Measurements from ENCODE around the gene ILF3. TPM values are rescaled to one million over a fixed set of nuclear protein-coding genes. Genes with fewer than 3 reads are reported as not detected.

Gene ILF3
- total and polyA plus RNA-seq, 3 donors from 2014 or later, result 246 to 263 (median 253) TPM

DNA sequence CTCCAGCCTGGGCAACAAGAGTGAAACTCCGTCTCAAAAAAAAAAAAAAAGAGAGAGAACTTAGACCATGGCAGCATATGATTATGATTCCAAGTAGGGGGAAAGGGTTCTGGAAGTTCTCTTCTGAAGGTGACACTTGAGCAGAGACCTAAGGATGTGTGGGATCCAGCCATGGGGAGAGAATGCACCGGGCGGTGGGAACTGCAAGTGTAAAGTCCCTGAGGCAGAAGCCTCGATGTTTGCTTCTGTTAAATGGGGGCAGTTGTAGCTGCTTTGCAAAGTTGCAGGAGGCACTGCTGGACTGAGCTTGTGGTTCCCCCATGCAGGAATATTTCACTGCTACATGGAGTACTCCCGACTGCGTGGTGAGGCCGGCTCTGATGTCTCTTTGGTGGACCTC lies 19.7 kb upstream of the ILF3 start:
- peaks cover 6% of the 10 kb centered on the region for H3K4me1 ChIP-seq
- intact Hi-C loops (cut with DNase I; ENCODE audit: low total_unique reads), result no loop called here
- H3K36me3 ChIP-seq (ENCODE audit: low read depth, missing control alignments), result no peaks in the 10 kb centered on the region
- TF ChIP-seq, protein P1, sequence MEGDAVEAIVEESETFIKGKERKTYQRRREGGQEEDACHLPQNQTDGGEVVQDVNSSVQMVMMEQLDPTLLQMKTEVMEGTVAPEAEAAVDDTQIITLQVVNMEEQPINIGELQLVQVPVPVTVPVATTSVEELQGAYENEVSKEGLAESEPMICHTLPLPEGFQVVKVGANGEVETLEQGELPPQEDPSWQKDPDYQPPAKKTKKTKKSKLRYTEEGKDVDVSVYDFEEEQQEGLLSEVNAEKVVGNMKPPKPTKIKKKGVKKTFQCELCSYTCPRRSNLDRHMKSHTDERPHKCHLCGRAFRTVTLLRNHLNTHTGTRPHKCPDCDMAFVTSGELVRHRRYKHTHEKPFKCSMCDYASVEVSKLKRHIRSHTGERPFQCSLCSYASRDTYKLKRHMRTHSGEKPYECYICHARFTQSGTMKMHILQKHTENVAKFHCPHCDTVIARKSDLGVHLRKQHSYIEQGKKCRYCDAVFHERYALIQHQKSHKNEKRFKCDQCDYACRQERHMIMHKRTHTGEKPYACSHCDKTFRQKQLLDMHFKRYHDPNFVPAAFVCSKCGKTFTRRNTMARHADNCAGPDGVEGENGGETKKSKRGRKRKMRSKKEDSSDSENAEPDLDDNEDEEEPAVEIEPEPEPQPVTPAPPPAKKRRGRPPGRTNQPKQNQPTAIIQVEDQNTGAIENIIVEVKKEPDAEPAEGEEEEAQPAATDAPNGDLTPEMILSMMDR (IDR thresholded peaks at IDR 0.05), result no peak
- no peak for TF ChIP-seq POLR2A (IDR thresholded peaks at IDR 0.05)
- H3K27ac ChIP-seq, result no peak overlapping the region
- no peak overlapping the region for H3K4me3 ChIP-seq
- WGBS, 2 donors, result 93 to 94% methylated on average over 7 of the region's 7 CpGs
- H3K27me3 ChIP-seq, result no peaks in the 10 kb centered on the region
- no peak for DNase-seq
- H3K9me3 ChIP-seq, result no peaks in the 10 kb centered on the region

- H3K4me1 ChIP-seq, result peaks cover 6% of the 10 kb centered on the region
- intact Hi-C loops (cut with DNase I; ENCODE audit: low total_unique reads), result no loop called here
- WGBS, 2 donors, result 82 to 85% methylated on average over 6 of the region's 6 CpGs
- TF ChIP-seq POLR2A (IDR thresholded peaks at IDR 0.05), result no peak
- TF ChIP-seq, protein P1 (IDR thresholded peaks at IDR 0.05), result no peak
- H3K36me3 ChIP-seq (ENCODE audit: low read depth, missing control alignments), result no peaks in the 10 kb centered on the region
- H3K4me3 ChIP-seq, result no peak overlapping the region
- H3K9me3 ChIP-seq, result no peaks in the 10 kb centered on the region
- H3K27me3 ChIP-seq, result no peaks in the 10 kb centered on the region
- no peak for DNase-seq
- no peak overlapping the region for H3K27ac ChIP-seq
Observed at GRCh38 chr19:10634963-10635362, 19.2 kb upstream of the ILF3 start.

GRCh38 chr19:10636304-10636972 lies 17.7 kb upstream of the ILF3 start:
- H3K27ac ChIP-seq, result no peak overlapping the region
- H3K27me3 ChIP-seq, result no peaks in the 10 kb centered on the region
- peaks cover 6% of the 10 kb centered on the region for H3K4me1 ChIP-seq
- no peak for TF ChIP-seq POLR2A (IDR thresholded peaks at IDR 0.05)
- TF ChIP-seq, protein P1 (IDR thresholded peaks at IDR 0.05), result no peak
- intact Hi-C loops (cut with DNase I; ENCODE audit: low total_unique reads), result no loop called here
- WGBS, 2 donors, result 61 to 75% methylated on average over 17 to 29 of the region's 37 CpGs
- DNase-seq, result peak; percentile 62
- no peaks in the 10 kb centered on the region for H3K9me3 ChIP-seq
- H3K4me3 ChIP-seq, result peak overlapping the region; percentile 12 to 36
- H3K36me3 ChIP-seq (ENCODE audit: low read depth, missing control alignments), result no peaks in the 10 kb centered on the region

DNA sequence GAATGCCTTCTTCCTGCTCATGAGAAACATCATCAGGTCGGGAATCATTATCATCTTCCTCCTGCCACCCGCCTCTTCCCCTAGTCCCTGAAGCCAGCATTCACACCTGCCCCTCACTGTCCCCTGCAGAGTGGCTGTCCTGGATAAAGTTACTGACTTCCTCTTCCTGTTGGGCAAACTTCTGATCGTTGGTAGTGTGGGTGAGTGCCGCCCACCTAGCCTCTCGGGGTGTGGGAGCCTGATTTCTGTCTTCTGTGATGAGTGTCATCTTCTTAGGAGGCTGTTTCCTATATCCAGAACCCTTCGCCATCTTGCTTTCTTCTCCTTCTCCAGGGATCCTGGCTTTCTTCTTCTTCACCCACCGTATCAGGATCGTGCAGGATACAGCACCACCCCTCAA lies 16.3 kb upstream of the ILF3 start:
- Histone ChIP-seq H3K27me3 (no peaks in the 10 kb centered on the region), H3K36me3 (ENCODE audit: low read depth, missing control alignments) (no peaks in the 10 kb centered on the region), H3K9me3 (no peaks in the 10 kb centered on the region), H3K4me3 (no peak overlapping the region), H3K4me1 (peaks cover 6% of the 10 kb centered on the region), H3K27ac (no peak overlapping the region)
- intact Hi-C loops (cut with DNase I; ENCODE audit: low total_unique reads), result no loop called here
- WGBS, 2 donors, result 78 to 79% methylated on average over 8 of the region's 8 CpGs
- DNase-seq, result no peak
- TF ChIP-seq, protein P1 (IDR thresholded peaks at IDR 0.05), result no peak
- TF ChIP-seq POLR2A (IDR thresholded peaks at IDR 0.05), result no peak

- Histone ChIP-seq H3K4me3 (no peak overlapping the region), H3K36me3 (ENCODE audit: low read depth, missing control alignments) (no peaks in the 10 kb centered on the region), H3K9me3 (no peaks in the 10 kb centered on the region), H3K4me1 (peaks cover 22% of the 10 kb centered on the region), H3K27me3 (no peaks in the 10 kb centered on the region), H3K27ac (no peak overlapping the region)
- WGBS, 2 donors, result 86 to 88% methylated on average over 8 of the region's 8 CpGs
- DNase-seq, result no peak
- TF ChIP-seq POLR2A (IDR thresholded peaks at IDR 0.05), result no peak
- TF ChIP-seq, protein P1 (IDR thresholded peaks at IDR 0.05), result no peak
- intact Hi-C loops (cut with DNase I; ENCODE audit: low total_unique reads), result loop anchor here (5.0 kb wide), 1 partner anchor 63 kb away; no protein-coding TSS in a partner anchor
Observed at GRCh38 chr19:10639836-10640235, 14.3 kb upstream of the ILF3 start.
